ENCODE data around the gene ROM1.

DNA sequence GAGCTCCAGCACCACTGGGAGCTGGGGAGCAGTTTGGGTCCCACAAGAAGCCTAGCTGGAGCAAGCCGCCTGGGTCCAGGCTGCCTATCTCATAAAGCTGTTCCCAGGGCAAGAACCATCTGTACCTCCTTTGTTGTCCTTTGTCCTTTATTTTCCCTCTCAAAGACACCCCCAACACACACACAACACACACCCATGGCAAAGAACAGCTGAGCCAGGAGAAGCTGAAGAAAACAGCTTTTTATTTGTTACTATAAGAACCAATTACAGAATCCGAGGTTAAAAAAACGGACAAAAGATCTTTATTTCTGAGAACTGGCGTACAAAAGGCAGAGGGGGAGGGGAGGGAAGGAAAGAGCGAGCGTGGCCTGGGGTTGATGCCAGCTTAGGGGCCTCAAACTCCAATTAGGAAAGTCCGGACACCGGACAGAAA is 20.1 kb upstream of the ROM1 start:
- TF ChIP-seq, protein P1, sequence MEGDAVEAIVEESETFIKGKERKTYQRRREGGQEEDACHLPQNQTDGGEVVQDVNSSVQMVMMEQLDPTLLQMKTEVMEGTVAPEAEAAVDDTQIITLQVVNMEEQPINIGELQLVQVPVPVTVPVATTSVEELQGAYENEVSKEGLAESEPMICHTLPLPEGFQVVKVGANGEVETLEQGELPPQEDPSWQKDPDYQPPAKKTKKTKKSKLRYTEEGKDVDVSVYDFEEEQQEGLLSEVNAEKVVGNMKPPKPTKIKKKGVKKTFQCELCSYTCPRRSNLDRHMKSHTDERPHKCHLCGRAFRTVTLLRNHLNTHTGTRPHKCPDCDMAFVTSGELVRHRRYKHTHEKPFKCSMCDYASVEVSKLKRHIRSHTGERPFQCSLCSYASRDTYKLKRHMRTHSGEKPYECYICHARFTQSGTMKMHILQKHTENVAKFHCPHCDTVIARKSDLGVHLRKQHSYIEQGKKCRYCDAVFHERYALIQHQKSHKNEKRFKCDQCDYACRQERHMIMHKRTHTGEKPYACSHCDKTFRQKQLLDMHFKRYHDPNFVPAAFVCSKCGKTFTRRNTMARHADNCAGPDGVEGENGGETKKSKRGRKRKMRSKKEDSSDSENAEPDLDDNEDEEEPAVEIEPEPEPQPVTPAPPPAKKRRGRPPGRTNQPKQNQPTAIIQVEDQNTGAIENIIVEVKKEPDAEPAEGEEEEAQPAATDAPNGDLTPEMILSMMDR (conservative IDR thresholded peaks at IDR 0.05; ENCODE audit: low read depth, low read length) = no peak
- no peak for TF ChIP-seq EZH2 (IDR thresholded peaks at IDR 0.05; ENCODE audit: low read length, unreplicated experiment)
